K562 (cell line): ENCODE results near the gene GSTM2. TPM values are rescaled to one million over a fixed set of nuclear protein-coding genes. Genes with fewer than 3 reads are reported as not detected.
"Not testable (repeated sequence)": the region's sequence is repeated elsewhere in the genome, so short reads cannot be mapped to it uniquely, and the experiment has no call there.

ENCODE experiments used
- ATAC-seq: fragments of 200-7000 bp; cut with Tn5 transposase; 3 replicates; pipeline ENCODE4 v1.9.1; 2020; ENCODE audit warnings: moderate library complexity
- BruUV-seq: library from RNA; stranded (reverse); fragments of 400-500 nt; replicated peaks from 2 replicates; lab custom pipeline; 2021; lab: Mats Ljungman, UMichigan
- CTCF ChIA-PET: fragments of 300-600 bp; formaldehyde crosslinking; extraction: SDS; loops from one replicate; lab custom pipeline; 2021; ENCODE audit warnings: low intra/inter-chr PET ratio; lab: Yijun Ruan, JAX
- POLR2A ChIA-PET: fragments of 300-600, 350-650 bp; sonication (Branson Sonifier 250); formaldehyde crosslinking; extraction: SDS; loops from one replicate; lab custom pipeline; 2021; ENCODE audit warnings: antibody characterized with exemption, inconsistent platforms; lab: Yijun Ruan, JAX
- DNase-seq, 4 experiments: peaks; one replicate each; pipeline versions ENCODE4 v3.0.0 to v3.0.0-alpha.2; 2011 to 2018; ENCODE audit warnings: low spot score in 3 of 4, mixed read lengths in 3 of 4; ENCODE audit errors: extremely low read depth in 1 of 4
- FAIRE-seq: peaks from 2 replicates; lab custom pipeline; 2011; peaks lifted over from hg19 to GRCh38; lab: Jason Lieb, UNC
- H2AFZ ChIP-seq: 2 replicates; pipeline ENCODE4 v1.6.0; 2011; ENCODE audit warnings: low read depth, low read length, control low read depth, inconsistent platforms
- H3K27ac ChIP-seq: fragments of 200-600 bp; 3 replicates; pipeline ENCODE4 v1.8.0; 2011; ENCODE audit warnings: low read depth, mild to moderate bottlenecking, control low read depth, inconsistent platforms, low read length, moderate library complexity, mixed read lengths; ENCODE audit errors: extremely low read depth
- H3K27me3 ChIP-seq, 2 experiments: fragments of 300-600 bp in 1 of 2; 2 replicates in 1 of 2; 3 replicates in 1 of 2; pipeline versions ENCODE4 v1.6.0 to v1.8.0; 2011; ENCODE audit warnings: inconsistent platforms in 2 of 2, low read length in 2 of 2, mild to moderate bottlenecking in 1 of 2, mixed read lengths in 1 of 2, moderate library complexity in 1 of 2; ENCODE audit not compliant: control insufficient read depth in 2 of 2, insufficient read depth in 2 of 2
- H3K36me3 ChIP-seq: fragments of 300-600 bp; 3 replicates; pipeline ENCODE4 v1.8.0; 2011; ENCODE audit warnings: mild to moderate bottlenecking, low read length, inconsistent platforms; ENCODE audit not compliant: control insufficient read depth, insufficient read depth
- H3K4me1 ChIP-seq, 2 experiments: fragments of 200-600 bp in 1 of 2; replicated peaks in 1 of 2; 2 replicates in 1 of 2; 3 replicates in 1 of 2; pipeline versions ENCODE4 v1.5.1 to v1.8.0; 2011; ENCODE audit warnings: inconsistent platforms in 2 of 2, low read length in 2 of 2, mild to moderate bottlenecking in 1 of 2, mixed read lengths in 1 of 2, moderate library complexity in 1 of 2; ENCODE audit not compliant: control insufficient read depth in 2 of 2, insufficient read depth in 2 of 2
- H3K4me2 ChIP-seq: 2 replicates; pipeline ENCODE4 v1.6.1; 2011; ENCODE audit warnings: low read length, control low read depth, inconsistent platforms, mixed read lengths; ENCODE audit not compliant: insufficient read depth
- H3K4me3 ChIP-seq: fragments of 200-600 bp; sonication (generic), shearing (Covaris generic); 2 replicates; pipeline ENCODE4 v1.5.1; 2016; ENCODE audit warnings: control low read depth, inconsistent platforms
- H3K79me2 ChIP-seq: fragments of 200-600 bp; 3 replicates; pipeline ENCODE4 v1.8.0; 2011; ENCODE audit warnings: low read length, inconsistent platforms; ENCODE audit not compliant: control insufficient read depth, insufficient read depth
- H3K9ac ChIP-seq, 2 experiments: 2 replicates each; pipeline versions ENCODE4 v1.6.0 to v1.6.1; 2011; ENCODE audit warnings: low read depth in 2 of 2, low read length in 2 of 2, control low read depth in 1 of 2, inconsistent platforms in 1 of 2, mild to moderate bottlenecking in 1 of 2, mixed read lengths in 1 of 2; ENCODE audit not compliant: insufficient read depth in 1 of 2
- H3K9me1 ChIP-seq: one replicate; pipeline ENCODE4 v1.6.0; 2011; ENCODE audit warnings: inconsistent platforms, mild to moderate bottlenecking, low read length, moderate library complexity; ENCODE audit not compliant: control insufficient read depth, insufficient read depth
- H3K9me3 ChIP-seq: replicated peaks from 2 replicates; pipeline ENCODE4 v1.5.1; 2011; ENCODE audit warnings: low read depth, low read length, inconsistent platforms; ENCODE audit not compliant: control insufficient read depth, insufficient read depth
- H4K20me1 ChIP-seq: replicated peaks from 2 replicates; pipeline ENCODE4 v1.6.1; 2011; ENCODE audit warnings: low read length, inconsistent platforms, mixed read lengths; ENCODE audit not compliant: control insufficient read depth, insufficient read depth
- KAT7 ChIP-seq: sonication (generic); formaldehyde crosslinking; IDR thresholded peaks from 2 replicates; pipeline ENCODE4 v1.8.0; 2022; ENCODE audit warnings: missing genetic modification reagents, mild to moderate bottlenecking, borderline replicate concordance
- POLR2A ChIP-seq: fragments of 450-650 bp; conservative IDR thresholded peaks from 2 replicates; pipeline ENCODE4 v1.6.1; 2016
- THAP12 ChIP-seq: fragments of 250-450 bp; sonication (Bioruptor Pico); IDR thresholded peaks from 2 replicates; pipeline ENCODE4 v1.9.0; 2021; ENCODE audit warnings: mild to moderate bottlenecking, inconsistent platforms
- WGBS: fragments of 100-300 bp; shearing (Covaris generic); methylation state at CpG from one replicate; pipeline ENCODE4 v1.1.6; 2016; ENCODE audit warnings: low coverage, mixed read lengths; ENCODE audit not compliant: insufficient coverage; ENCODE audit errors: missing lambda C conversion rate; 5-methylcytosine and 5-hydroxymethylcytosine counted together
- in situ Hi-C: fragments of 300-500 bp; cut with MboI; formaldehyde crosslinking; loops from 4 replicates; pipeline ENCODE4 v1.15.0; 2018; ENCODE audit warnings: inconsistent platforms, mixed read lengths
- intact Hi-C: fragments of 100-400 bp; cut with micrococcal nuclease; formaldehyde crosslinking; loops from 2 replicates; pipeline ENCODE4 v1.14.2; 2022
- polyA plus RNA-seq, 8 experiments: library from polyadenylated mRNA; depleted of rRNA in 4 of 8; stranded (reverse) in 5 of 8; unstranded in 3 of 8; fragments of >200 nt; fragmentation: Nextera tagmentation in 2 of 8; fragmentation: Illumina TruSeq in 1 of 8; extraction: Ambion mirVana in 2 of 8; extraction: Trizol in 1 of 8; gene quantifications; 2 replicates each; pipeline versions ENCODE4 v1.2.1 to v1.2.3, GENCODE V29; 2011 to 2014; ENCODE audit warnings: inconsistent platforms in 1 of 8, missing spikeins in 1 of 8
- total RNA-seq, 7 experiments: library from RNA; depleted of rRNA in 6 of 7; stranded (reverse); fragments of >200 nt in 6 of 7; fragmentation: Illumina TruSeq in 2 of 7; extraction: Trizol in 2 of 7; gene quantifications; 2 replicates each; pipeline versions ENCODE4 v1.2.1 to v1.2.3, GENCODE V29; 2011 to 2021; ENCODE audit warnings: low replicate concordance in 1 of 7

The GSTM2 gene
- total and polyA plus RNA-seq, 9 of the 15 experiments (the other 6 are each of a cell fraction or from before 2014, with no cell fraction given): 1.6 to 15.1 (median 6.8) TPM

DNA sequence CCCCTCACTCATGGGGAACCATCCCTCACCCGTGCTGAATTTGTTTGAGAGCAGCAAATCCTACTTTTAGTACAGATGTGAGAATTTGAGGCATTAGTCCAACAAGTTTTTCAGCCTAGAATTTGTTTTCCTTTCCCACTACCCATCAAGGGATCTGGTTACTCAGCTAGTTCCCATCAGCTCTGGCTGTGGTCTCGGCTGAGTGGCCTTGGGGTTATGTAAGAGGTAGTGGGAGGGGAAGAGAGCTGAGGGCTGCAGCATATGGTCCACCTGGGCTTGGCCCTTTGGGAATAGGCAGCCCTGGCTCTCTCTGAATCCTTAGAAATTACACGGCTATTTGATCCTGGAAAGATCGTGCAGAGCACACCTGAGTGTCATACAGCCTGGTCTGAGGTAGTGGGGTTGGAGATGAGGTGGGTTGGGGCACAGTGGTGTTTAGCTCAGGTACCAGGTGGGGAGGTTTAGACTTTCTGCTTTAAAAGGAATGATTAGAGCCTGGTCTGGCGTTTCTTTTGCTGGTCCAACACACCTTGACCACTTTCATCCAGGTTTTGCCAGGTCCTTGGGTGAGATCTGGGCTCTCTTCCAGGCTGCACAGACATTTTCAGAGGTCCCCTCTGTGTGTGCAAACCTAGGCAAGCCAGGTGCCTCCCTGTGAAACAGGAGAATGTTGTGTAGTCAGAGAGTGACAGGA lies 7.7 kb upstream of the GSTM2 start (continued):
- TF ChIP-seq THAP12 (CRISPR knock-in tag) (no peak), POLR2A (no peak), KAT7 (no peak)

DNA sequence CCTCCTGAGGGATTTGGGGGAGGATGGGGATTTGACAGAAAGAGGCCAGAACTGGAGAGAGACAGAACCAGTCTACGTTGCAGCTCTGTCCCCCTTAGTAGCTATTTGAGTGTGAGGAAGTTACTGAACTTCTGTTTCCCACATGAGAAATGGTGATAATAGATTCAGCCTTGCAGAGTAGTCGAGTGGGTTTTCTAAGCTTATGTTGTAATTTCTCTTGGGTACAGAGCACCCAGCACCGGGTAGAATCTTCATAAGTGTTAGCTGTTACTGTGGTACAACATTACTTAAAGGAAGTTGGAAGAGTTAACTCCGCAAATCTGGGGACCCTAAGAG lies 7.2 kb upstream of the GSTM2 start:
- H2AFZ ChIP-seq, H3K4me3 ChIP-seq, in situ Hi-C loops, intact Hi-C loops, H3K9ac ChIP-seq, H3K27me3 ChIP-seq, FAIRE-seq, DNase-seq, H4K20me1 ChIP-seq, H3K4me2 ChIP-seq, ATAC-seq, H3K9me1 ChIP-seq, H3K27ac ChIP-seq, CTCF ChIA-PET, BruUV-seq, H3K79me2 ChIP-seq, H3K9me3 ChIP-seq: not testable (repeated sequence)
- Histone ChIP-seq H3K36me3 (peaks cover 14% of the 10 kb centered on the region; the same call in 2 of the 3 replicates), H3K4me1 (peaks cover 0 to 17% of the 10 kb centered on the region in 2 experiments; a peak in 4 of 5 replicates)
- 32% methylated on average over 4 of the region's 4 CpGs for WGBS
- POLR2A ChIA-PET: interaction anchor here (2.7 kb wide), 1 partner anchor 10 kb away, joined by 10 read pairs; no protein-coding TSS in a partner anchor
